Suprapubic skin (tissue), 4 donors: ENCODE measurements around the gene MYO10. TPM values are rescaled to one million over a fixed set of nuclear protein-coding genes. Genes with fewer than 3 reads are reported as not detected.

Experiments used
- DNase-seq, 2 donors: peaks; one replicate each; pipeline ENCODE4 v3.0.0-alpha.2; 2019; ENCODE audit warnings: low spot score in 2 of 2
- H3K27ac ChIP-seq: fragments of 200-600 bp; sonication (generic); one replicate; pipeline ENCODE4 v1.5.1; 2019
- H3K27me3 ChIP-seq: fragments of 200-600 bp; sonication (generic); one replicate; pipeline ENCODE4 v1.5.1; 2019
- H3K36me3 ChIP-seq: fragments of 200-600 bp; sonication (generic); one replicate; pipeline ENCODE4 v1.5.1; 2019
- H3K4me1 ChIP-seq: fragments of 200-600 bp; sonication (generic); one replicate; pipeline ENCODE4 v1.5.1; 2019
- H3K4me3 ChIP-seq: fragments of 200-600 bp; sonication (generic); one replicate; pipeline ENCODE4 v1.5.1; 2019; ENCODE audit warnings: mild to moderate bottlenecking
- H3K9me3 ChIP-seq: fragments of 200-600 bp; sonication (generic); one replicate; pipeline ENCODE4 v1.5.1; 2019
- CTCF ChIP-seq, 2 donors: fragments of 200-600 bp in 1 of 2; fragments of 450-650 bp in 1 of 2; sonication (generic) in 1 of 2; IDR thresholded peaks; one replicate each; pipeline ENCODE4 v1.5.1; 2016 to 2019; ENCODE audit warnings: antibody characterized with exemption in 2 of 2, mild to moderate bottlenecking in 1 of 2, moderate library complexity in 1 of 2
- EP300 ChIP-seq: sonication (generic); formaldehyde crosslinking; IDR thresholded peaks from one replicate; pipeline ENCODE4 v1.6.1; 2017; ENCODE audit warnings: antibody characterized with exemption
- POLR2A ChIP-seq, 2 donors: fragments of 450-650 bp; IDR thresholded peaks; one replicate each; pipeline ENCODE4 v1.6.1; 2017; ENCODE audit warnings: antibody characterized with exemption in 2 of 2, mild to moderate bottlenecking in 2 of 2, moderate library complexity in 2 of 2
- POLR2AphosphoS5 ChIP-seq, 3 donors: sonication (generic); formaldehyde crosslinking; IDR thresholded peaks; one replicate each; pipeline ENCODE4 v1.6.1; 2017; ENCODE audit warnings: antibody characterized with exemption in 3 of 3
- WGBS: methylation state at CpG from one replicate; pipeline ENCODE4 v1.1.5; 2018; 5-methylcytosine and 5-hydroxymethylcytosine counted together
- total RNA-seq, 4 donors: library from RNA; depleted of rRNA; stranded (reverse); fragments of >200 nt; gene quantifications; one replicate each; pipeline ENCODE4 v1.1.0, GENCODE V29; 2016

MYO10 gene
- total RNA-seq, 4 donors from 2014 or later, result 37.7 to 109 (median 64.6) TPM

GRCh38 chr5:16704945-16705344 lies 231.1 kb downstream of the MYO10 start:
- TF ChIP-seq POLR2AphosphoS5 (IDR thresholded peaks at IDR 0.05), result no peak
- TF ChIP-seq POLR2A (IDR thresholded peaks at IDR 0.05), result no peak
- TF ChIP-seq EP300, result no peak
- no peak for TF ChIP-seq CTCF (IDR thresholded peaks at IDR 0.05)
- H3K4me3 ChIP-seq, result no peak overlapping the region
- DNase-seq, result no peak

GRCh38 chr5:16702964-16703363 lies 233.1 kb downstream of the MYO10 start:
- no peak for TF ChIP-seq EP300
- TF ChIP-seq CTCF (IDR thresholded peaks at IDR 0.05), result no peak
- TF ChIP-seq POLR2AphosphoS5 (IDR thresholded peaks at IDR 0.05), result no peak
- TF ChIP-seq POLR2A (IDR thresholded peaks at IDR 0.05), result no peak
- H3K4me3 ChIP-seq, result no peak overlapping the region
- H3K9me3 ChIP-seq, result no peaks in the 10 kb centered on the region
- 75% methylated on average over 2 of the region's 2 CpGs for WGBS
- H3K36me3 ChIP-seq, result peaks cover 74% of the 10 kb centered on the region
- no peak overlapping the region for H3K27ac ChIP-seq
- H3K4me1 ChIP-seq, result no peaks in the 10 kb centered on the region
- no peak for DNase-seq
- no peaks in the 10 kb centered on the region for H3K27me3 ChIP-seq

More at GRCh38 chr5:16704945-16705344, 231.1 kb downstream of the MYO10 start:
- Histone ChIP-seq H3K36me3 (peaks cover 83% of the 10 kb centered on the region), H3K4me1 (no peaks in the 10 kb centered on the region), H3K27me3 (no peaks in the 10 kb centered on the region), H3K9me3 (no peaks in the 10 kb centered on the region), H3K27ac (no peak overlapping the region)
- WGBS, result 67% methylated on average over 4 of the region's 4 CpGs

GRCh38 chr5:16701134-16702099 lies 234.7 kb downstream of the MYO10 start:
- Histone ChIP-seq H3K4me3 (no peak overlapping the region), H3K4me1 (no peaks in the 10 kb centered on the region), H3K9me3 (no peaks in the 10 kb centered on the region), H3K27ac (no peak overlapping the region), H3K27me3 (no peaks in the 10 kb centered on the region), H3K36me3 (peaks cover 60% of the 10 kb centered on the region)
- no peak for DNase-seq
- TF ChIP-seq POLR2A (IDR thresholded peaks at IDR 0.05) (no peak), CTCF (IDR thresholded peaks at IDR 0.05) (no peak)
- WGBS, result 93% methylated on average over 38 of the region's 48 CpGs

GRCh38 chr5:16700081-16700480 lies 236.0 kb downstream of the MYO10 start:
- H3K4me1 ChIP-seq, result no peaks in the 10 kb centered on the region
- no peak for DNase-seq
- peaks cover 54% of the 10 kb centered on the region for H3K36me3 ChIP-seq
- TF ChIP-seq CTCF (IDR thresholded peaks at IDR 0.05) (no peak), EP300 (no peak), POLR2A (IDR thresholded peaks at IDR 0.05) (no peak), POLR2AphosphoS5 (IDR thresholded peaks at IDR 0.05) (no peak)
- no peak overlapping the region for H3K4me3 ChIP-seq
- H3K27me3 ChIP-seq, result no peaks in the 10 kb centered on the region
- 67% methylated on average over 8 of the region's 8 CpGs for WGBS
- no peaks in the 10 kb centered on the region for H3K9me3 ChIP-seq
- H3K27ac ChIP-seq, result no peak overlapping the region

GRCh38 chr5:16695779-16696178 lies 240.3 kb downstream of the MYO10 start:
- no peaks in the 10 kb centered on the region for H3K4me1 ChIP-seq
- H3K27ac ChIP-seq, result no peak overlapping the region
- 52% methylated on average over 4 of the region's 4 CpGs for WGBS
- no peaks in the 10 kb centered on the region for H3K27me3 ChIP-seq
- no peaks in the 10 kb centered on the region for H3K9me3 ChIP-seq
- DNase-seq, result no peak
- H3K36me3 ChIP-seq, result peaks cover 36% of the 10 kb centered on the region
- no peak for TF ChIP-seq CTCF (IDR thresholded peaks at IDR 0.05)
- TF ChIP-seq POLR2A (IDR thresholded peaks at IDR 0.05), result no peak
- no peak for TF ChIP-seq EP300
- no peak for TF ChIP-seq POLR2AphosphoS5 (IDR thresholded peaks at IDR 0.05)
- no peak overlapping the region for H3K4me3 ChIP-seq
